Kidney epithelial cell (primary cell): ENCODE data around the gene MVP. TPM values are rescaled to one million over a fixed set of nuclear protein-coding genes. Genes with fewer than 3 reads are reported as not detected.
"Not testable (repeated sequence)": the region's sequence is repeated elsewhere in the genome, so short reads cannot be mapped to it uniquely, and the experiment has no call there.

ENCODE experiments used
- DNase-seq: peaks from one replicate; pipeline ENCODE4 v3.0.0-alpha.2; 2010; ENCODE audit warnings: low read depth
- H3K27me3 ChIP-seq: 2 replicates; pipeline ENCODE4 v1.6.0; 2011; ENCODE audit warnings: low read length; ENCODE audit not compliant: control insufficient read depth, insufficient read depth
- H3K36me3 ChIP-seq: 2 replicates; pipeline ENCODE4 v1.5.1; 2011; ENCODE audit warnings: low read length; ENCODE audit not compliant: control insufficient read depth, insufficient read depth
- H3K4me3 ChIP-seq: 2 replicates; pipeline ENCODE4 v1.5.1; 2011; ENCODE audit warnings: low read depth, mild to moderate bottlenecking, control low read depth, low read length
- total RNA-seq: library from RNA; depleted of rRNA; stranded (reverse); fragments of >200 nt; gene quantifications from 2 replicates; pipeline ENCODE4 v1.2.3, GENCODE V29; 2015
- TF ChIP-seq, protein P1 (sequence below): IDR thresholded peaks from 2 replicates; pipeline ENCODE4 v1.5.1; 2011; ENCODE audit warnings: mild to moderate bottlenecking, moderate library complexity, low read length, control low read depth, inconsistent platforms; ENCODE audit not compliant: insufficient read depth, poor library complexity, severe bottlenecking

MVP gene
- total RNA-seq, 1 donor from 2014 or later = 194 TPM

DNA sequence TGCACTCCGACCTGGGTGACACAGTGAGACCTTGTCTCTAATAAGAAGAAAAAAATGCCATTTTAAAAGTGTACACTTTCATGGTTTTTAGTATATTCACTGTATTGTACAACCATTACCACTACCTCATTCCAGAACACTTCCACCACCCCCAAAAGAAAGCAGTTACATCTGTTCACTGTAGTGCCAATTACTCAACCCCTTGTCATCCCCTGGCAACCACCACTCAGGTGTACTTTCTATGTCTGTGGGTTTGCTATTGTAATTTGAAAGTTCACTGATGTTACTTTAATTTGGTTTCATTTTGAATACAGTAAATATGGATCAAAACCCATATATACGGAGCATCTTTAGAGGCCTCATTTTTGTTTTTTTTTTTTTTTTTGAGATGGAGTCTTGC lies 36.1 kb upstream of the MVP start:
- TF ChIP-seq, protein P1, sequence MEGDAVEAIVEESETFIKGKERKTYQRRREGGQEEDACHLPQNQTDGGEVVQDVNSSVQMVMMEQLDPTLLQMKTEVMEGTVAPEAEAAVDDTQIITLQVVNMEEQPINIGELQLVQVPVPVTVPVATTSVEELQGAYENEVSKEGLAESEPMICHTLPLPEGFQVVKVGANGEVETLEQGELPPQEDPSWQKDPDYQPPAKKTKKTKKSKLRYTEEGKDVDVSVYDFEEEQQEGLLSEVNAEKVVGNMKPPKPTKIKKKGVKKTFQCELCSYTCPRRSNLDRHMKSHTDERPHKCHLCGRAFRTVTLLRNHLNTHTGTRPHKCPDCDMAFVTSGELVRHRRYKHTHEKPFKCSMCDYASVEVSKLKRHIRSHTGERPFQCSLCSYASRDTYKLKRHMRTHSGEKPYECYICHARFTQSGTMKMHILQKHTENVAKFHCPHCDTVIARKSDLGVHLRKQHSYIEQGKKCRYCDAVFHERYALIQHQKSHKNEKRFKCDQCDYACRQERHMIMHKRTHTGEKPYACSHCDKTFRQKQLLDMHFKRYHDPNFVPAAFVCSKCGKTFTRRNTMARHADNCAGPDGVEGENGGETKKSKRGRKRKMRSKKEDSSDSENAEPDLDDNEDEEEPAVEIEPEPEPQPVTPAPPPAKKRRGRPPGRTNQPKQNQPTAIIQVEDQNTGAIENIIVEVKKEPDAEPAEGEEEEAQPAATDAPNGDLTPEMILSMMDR = no peak
- Histone ChIP-seq H3K27me3 (no peaks in the 10 kb centered on the region), H3K4me3 (no peak overlapping the region), H3K36me3 (no peaks in the 10 kb centered on the region)
- no peak for DNase-seq

DNA sequence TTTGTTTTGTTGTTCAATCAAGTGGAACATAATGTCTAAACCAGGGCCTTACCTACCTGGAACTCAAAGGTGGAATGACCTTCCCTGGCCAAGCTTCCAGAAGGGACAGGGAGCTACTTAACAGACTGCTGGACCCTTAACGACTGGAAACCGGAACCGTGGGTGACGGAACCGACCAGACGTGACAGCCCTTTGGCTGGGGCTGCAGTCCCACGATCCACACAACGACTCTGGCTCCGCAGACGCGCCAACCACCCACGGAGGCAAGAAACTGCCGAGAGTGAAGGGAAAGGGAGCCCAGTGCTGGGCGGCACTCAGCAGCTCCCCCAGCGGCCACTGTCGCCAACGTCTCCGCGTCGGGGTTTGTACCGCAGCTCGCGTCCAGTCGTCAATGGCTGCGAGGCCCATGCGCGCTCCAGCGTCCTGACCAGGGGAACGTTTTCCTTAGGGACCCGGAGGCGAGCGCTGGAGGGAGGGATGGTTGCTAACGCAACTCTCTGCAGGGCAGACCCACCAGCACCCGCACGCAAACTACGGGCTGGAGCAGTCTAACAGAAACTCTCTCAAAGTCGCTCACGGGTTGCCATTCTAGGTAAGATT lies 35.3 kb upstream of the MVP start:
- Histone ChIP-seq H3K4me3 (peak overlapping the region; percentile 14), H3K27me3 (no peaks in the 10 kb centered on the region), H3K36me3 (no peaks in the 10 kb centered on the region)
- no peak for DNase-seq
- TF ChIP-seq, protein P1 = peak; percentile 87

DNA sequence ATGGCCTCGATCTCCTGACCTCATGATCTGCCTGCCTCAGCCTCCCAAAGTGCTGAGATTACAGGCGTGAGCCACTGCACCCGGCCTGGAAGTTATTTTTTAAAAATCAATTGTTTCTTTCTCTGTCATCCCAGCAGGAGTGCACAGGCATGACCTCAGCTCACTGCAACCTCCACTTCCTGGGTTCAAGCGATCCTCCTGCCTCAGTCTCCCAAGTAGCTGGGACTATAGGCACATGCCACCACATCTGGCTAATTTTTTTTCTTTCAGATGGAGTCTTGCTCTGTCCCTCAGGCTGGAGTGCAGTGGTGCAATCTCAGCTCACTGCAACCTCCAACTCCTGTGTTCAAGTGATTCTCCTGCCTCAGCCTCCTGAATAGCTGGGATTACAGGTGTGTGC lies 33.1 kb upstream of the MVP start:
- H3K27me3 ChIP-seq, DNase-seq, H3K4me3 ChIP-seq, H3K36me3 ChIP-seq: not testable (repeated sequence)

DNA sequence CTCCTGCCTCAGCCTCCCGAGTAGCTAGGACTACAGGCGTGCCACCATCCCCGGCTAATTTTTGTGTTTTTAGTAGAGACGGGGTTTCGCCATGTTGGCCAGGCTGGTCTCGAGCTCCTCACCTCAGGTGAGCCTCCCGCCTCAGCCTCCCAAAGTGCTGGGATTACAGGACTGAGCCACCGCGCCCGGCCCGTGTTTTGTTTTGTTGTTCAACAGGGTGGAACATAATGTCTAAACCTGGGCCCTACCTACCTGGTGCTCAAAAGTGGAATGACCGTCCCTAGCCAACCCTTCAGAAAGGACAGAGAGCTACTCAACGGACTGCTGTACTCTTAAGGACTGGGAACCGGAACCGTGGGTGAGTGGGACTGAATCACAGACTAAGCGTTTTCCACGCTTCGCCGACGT lies 30.5 kb upstream of the MVP start:
- H3K4me3 ChIP-seq = peak overlapping the region; percentile 91
- no peaks in the 10 kb centered on the region for H3K36me3 ChIP-seq
- TF ChIP-seq, protein P1 = no peak
- no peak for DNase-seq
- no peaks in the 10 kb centered on the region for H3K27me3 ChIP-seq

DNA sequence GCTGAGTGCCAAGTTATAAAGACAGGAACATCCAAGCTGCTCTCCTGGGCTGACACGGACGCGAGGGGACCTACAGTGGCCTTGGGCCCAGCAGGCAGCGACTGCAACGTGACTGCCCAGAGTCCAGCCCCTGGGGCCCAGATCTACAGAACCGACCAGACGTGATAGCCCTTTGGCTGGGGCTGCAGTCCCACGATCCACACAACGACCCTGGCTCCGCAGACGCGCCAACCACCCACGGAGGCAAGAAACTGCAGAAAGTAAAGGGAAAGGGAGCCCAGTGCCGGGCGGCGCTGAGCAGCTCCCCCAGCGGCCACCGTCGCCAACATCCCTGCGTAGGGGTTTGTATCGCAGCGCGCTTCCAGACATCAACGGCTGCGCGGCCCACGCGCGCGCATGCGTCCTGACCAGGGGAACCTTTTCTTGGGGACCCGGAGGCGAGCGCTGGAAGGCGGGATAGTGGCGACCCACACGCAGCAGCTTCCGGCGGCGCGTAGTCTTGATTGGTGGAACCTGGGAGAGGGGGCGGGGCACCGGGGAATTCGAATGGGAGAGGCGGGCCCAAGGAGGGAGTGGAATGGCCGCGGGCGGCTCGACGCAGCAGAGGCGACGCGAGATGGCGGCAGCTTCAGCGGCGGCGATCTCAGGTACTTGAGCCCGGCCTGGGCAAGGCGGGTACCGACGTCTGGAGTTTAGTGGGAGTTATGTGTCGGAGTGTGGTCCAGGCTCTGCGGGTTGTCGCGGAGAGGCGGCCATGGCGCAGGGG lies 29.9 kb upstream of the MVP start, which contains the start of gene KIF22:
KIF22 (plus strand) TSS at position 569 of the 766 bp plus-strand sequence; CDS start at position 578, 9 bp downstream.
- DNase-seq = peak; percentile 93
- H3K27me3 ChIP-seq = no peaks in the 10 kb centered on the region
- peak within 1 kb of the TSS; percentile 91 for H3K4me3 ChIP-seq
- TF ChIP-seq, protein P1 = peak; percentile 86
- H3K36me3 ChIP-seq = no peaks in the 10 kb centered on the region

DNA sequence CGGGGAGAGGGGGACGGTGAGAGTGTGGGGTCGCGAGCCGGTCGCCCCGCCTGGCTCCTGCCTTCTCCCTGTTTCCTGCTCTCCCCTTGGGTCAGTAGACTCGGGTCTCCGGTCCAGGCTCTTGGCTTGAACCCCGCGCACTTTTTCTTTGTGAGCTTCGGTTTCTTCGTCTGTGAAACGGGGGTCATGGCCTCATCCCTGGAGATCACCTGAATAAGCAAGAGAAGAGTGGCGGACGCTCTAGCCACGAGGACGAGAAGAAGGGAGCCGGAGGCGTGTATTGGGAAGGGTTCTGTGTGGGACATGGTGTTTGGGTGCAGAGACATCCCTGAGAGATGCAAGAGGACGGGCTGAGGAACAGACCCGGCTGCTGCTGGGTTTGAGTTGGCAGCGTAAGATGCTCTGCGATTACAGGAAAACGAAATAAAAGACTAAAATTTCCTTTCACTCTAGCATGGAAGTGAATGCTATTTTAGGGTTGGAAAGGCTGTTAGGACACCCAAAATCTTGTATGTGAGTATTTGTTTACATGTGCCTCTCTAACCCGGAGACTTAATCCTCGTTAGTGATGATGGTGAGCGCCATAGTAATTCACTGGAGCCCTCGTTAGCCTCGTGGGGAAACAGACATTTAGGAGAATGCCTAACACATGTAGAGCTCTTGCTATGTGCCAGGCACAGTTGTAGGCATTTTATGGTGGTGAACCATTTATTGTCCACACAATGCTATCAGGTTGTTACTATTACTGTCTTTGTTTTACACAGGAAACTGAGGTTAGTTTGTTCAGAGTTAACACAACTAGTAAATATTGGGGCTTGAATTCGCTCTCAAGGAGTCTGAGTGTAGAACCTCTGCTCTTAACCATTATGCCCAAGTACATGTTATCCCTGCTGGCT lies 29.1 kb upstream of the MVP start:
- Histone ChIP-seq H3K36me3 (no peaks in the 10 kb centered on the region), H3K4me3 (peak overlapping the region; percentile 91), H3K27me3 (no peaks in the 10 kb centered on the region)
- DNase-seq = no peak
- TF ChIP-seq, protein P1 = no peak
